A673 (cell line): ENCODE results near the gene PTPRR. TPM values are rescaled to one million over a fixed set of nuclear protein-coding genes. Genes with fewer than 3 reads are reported as not detected.

Source experiments
- BruUV-seq: library from RNA; stranded (reverse); fragments of 400-500 nt; replicated peaks from 2 replicates; lab custom pipeline; 2021; lab: Mats Ljungman, UMichigan
- CTCF ChIA-PET: fragments of 300-600 bp; sonication (Branson Sonifier 250); formaldehyde crosslinking; loops from one replicate; lab custom pipeline; 2022; ENCODE audit warnings: antibody characterized with exemption; lab: Charles Lee
- POLR2A ChIA-PET: fragments of 300-600 bp; sonication (Branson Sonifier 250); formaldehyde crosslinking; loops from one replicate; lab custom pipeline; 2022; ENCODE audit warnings: antibody characterized with exemption; ENCODE audit not compliant: low non-redundant PET; lab: Charles Lee
- DNase-seq: peaks from one replicate; pipeline ENCODE4 v3.0.0-alpha.2; 2015; ENCODE audit warnings: low spot score
- H3K27ac ChIP-seq: fragments of 200-600 bp; sonication (generic); 2 replicates; pipeline ENCODE4 v1.5.1; 2016; ENCODE audit warnings: mixed run types, low read depth, mild to moderate bottlenecking, mixed read lengths, antibody characterized with exemption, low read length; ENCODE audit not compliant: poor library complexity, severe bottlenecking
- H3K27me3 ChIP-seq: fragments of 200-600 bp; sonication (generic); replicated peaks from 2 replicates; pipeline ENCODE4 v1.6.1; 2017; ENCODE audit warnings: mixed run types, low read depth, mild to moderate bottlenecking, mixed read lengths, antibody characterized with exemption, low read length; ENCODE audit not compliant: insufficient read depth, poor library complexity
- H3K36me3 ChIP-seq: fragments of 200-600 bp; sonication (generic); 2 replicates; pipeline ENCODE4 v1.6.1; 2016; ENCODE audit warnings: mixed run types, mild to moderate bottlenecking, mixed read lengths, antibody characterized with exemption, low read length; ENCODE audit not compliant: insufficient read depth, poor library complexity, severe bottlenecking
- H3K4me1 ChIP-seq: fragments of 200-600 bp; sonication (generic); 2 replicates; pipeline ENCODE4 v1.6.1; 2017; ENCODE audit warnings: mixed run types, mild to moderate bottlenecking, mixed read lengths, antibody characterized with exemption, low read length; ENCODE audit not compliant: insufficient read depth, poor library complexity, severe bottlenecking
- H3K4me3 ChIP-seq: fragments of 200-600 bp; sonication (generic); 2 replicates; pipeline ENCODE4 v1.5.1; 2016; ENCODE audit warnings: low read depth, mixed run types, mild to moderate bottlenecking, mixed read lengths, low read length; ENCODE audit not compliant: poor library complexity, severe bottlenecking
- H3K9me3 ChIP-seq: fragments of 200-600 bp; sonication (generic); 2 replicates; pipeline ENCODE4 v1.6.1; 2016; ENCODE audit warnings: mixed run types, low read depth, mild to moderate bottlenecking, mixed read lengths, antibody characterized with exemption, low read length; ENCODE audit not compliant: poor library complexity, severe bottlenecking
- EZH2 ChIP-seq: fragments of 200-600 bp; sonication (generic); IDR thresholded peaks from 2 replicates; pipeline ENCODE4 v1.6.1; 2017; ENCODE audit warnings: borderline replicate concordance, low read depth, mild to moderate bottlenecking, mixed read lengths, antibody characterized with exemption, low read length; ENCODE audit not compliant: poor library complexity, severe bottlenecking
- intact Hi-C: fragments of 100-400 bp; cut with micrococcal nuclease; formaldehyde crosslinking; loops from one replicate; pipeline ENCODE4 v1.10.0; 2022; ENCODE audit not compliant: unreplicated experiment
- total RNA-seq: library from RNA; stranded (reverse); gene quantifications from 2 replicates; pipeline ENCODE4 v1.2.3, GENCODE V29; 2021
- TF ChIP-seq, protein P1 (sequence below): fragments of 300-800, 200-600 bp; sonication (generic); conservative IDR thresholded peaks from 2 replicates; pipeline ENCODE4 v1.5.1; 2017; ENCODE audit warnings: low read depth, mild to moderate bottlenecking, antibody characterized with exemption, low read length, moderate library complexity, mixed read lengths

Gene PTPRR
- total RNA-seq, 1 experiment from 2014 or later = not detected

DNA sequence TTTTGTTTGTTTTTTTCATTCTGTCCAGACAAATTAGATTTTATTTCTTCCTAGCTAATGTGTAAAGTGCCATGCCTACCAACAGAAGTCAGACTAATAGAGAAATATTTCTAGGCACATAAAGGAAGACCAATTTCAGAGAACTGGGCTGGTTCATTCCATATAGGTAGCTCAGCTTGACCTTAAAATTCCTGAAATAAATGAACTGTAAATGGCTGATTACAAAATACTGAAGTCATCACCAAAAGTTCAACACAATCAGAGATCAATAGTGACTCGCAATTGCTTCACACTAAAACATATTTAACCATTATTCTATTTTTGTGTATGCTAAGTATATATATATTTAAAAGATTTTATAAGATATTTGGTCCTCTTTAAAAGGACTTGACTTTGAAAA lies 317.5 kb downstream of the PTPRR start:
- no TSS peak for BruUV-seq
- ChIA-PET CTCF (no interaction called here), POLR2A (no interaction called here)
- TF ChIP-seq EZH2 = no peak
- TF ChIP-seq, protein P1, sequence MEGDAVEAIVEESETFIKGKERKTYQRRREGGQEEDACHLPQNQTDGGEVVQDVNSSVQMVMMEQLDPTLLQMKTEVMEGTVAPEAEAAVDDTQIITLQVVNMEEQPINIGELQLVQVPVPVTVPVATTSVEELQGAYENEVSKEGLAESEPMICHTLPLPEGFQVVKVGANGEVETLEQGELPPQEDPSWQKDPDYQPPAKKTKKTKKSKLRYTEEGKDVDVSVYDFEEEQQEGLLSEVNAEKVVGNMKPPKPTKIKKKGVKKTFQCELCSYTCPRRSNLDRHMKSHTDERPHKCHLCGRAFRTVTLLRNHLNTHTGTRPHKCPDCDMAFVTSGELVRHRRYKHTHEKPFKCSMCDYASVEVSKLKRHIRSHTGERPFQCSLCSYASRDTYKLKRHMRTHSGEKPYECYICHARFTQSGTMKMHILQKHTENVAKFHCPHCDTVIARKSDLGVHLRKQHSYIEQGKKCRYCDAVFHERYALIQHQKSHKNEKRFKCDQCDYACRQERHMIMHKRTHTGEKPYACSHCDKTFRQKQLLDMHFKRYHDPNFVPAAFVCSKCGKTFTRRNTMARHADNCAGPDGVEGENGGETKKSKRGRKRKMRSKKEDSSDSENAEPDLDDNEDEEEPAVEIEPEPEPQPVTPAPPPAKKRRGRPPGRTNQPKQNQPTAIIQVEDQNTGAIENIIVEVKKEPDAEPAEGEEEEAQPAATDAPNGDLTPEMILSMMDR = no peak
- no peak for DNase-seq
- Histone ChIP-seq H3K36me3 (no peaks in the 10 kb centered on the region), H3K27ac (no peak overlapping the region), H3K9me3 (no peaks in the 10 kb centered on the region), H3K27me3 (peaks cover 3% of the 10 kb centered on the region), H3K4me1 (no peaks in the 10 kb centered on the region), H3K4me3 (no peak overlapping the region)
- intact Hi-C loops = no loop called here

DNA sequence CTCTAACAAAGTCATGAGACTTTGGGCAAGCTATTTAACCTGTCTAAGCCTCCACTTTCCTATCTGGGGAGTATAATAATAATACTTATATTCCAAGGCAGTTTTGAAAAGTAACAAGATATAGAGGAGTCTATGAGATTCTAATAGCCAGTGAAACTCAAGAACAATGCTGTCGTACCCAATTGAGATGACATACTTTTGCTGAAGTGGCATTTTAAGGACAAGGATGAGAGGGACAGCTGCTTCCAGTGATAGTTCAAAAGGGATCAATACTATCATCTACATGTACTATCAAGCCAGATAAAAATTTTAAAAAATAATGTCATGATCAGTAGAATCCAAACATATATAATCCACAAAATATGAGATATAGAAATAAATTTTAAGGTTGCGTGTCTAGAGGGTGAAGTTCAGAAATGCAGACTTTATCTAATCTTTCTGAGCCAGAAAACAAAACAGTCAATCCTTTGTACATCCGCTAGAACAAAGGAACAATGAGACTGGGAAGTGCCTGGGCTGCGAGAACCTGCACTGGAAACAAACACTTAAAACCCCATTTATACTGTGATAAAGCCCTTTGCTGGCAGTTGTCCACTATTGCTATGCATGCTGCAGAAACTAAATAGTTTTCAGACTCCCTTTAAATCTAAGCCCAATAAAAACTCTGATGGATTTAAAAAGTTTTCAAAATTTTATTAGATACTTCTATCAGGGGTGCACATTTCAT lies 321.9 kb downstream of the PTPRR start:
- ChIA-PET POLR2A (no interaction called here), CTCF (no interaction called here)
- no peak overlapping the region for H3K4me3 ChIP-seq
- BruUV-seq = no TSS peak
- H3K9me3 ChIP-seq = no peaks in the 10 kb centered on the region
- no peaks in the 10 kb centered on the region for H3K36me3 ChIP-seq
- H3K27ac ChIP-seq = no peak overlapping the region
- intact Hi-C loops = no loop called here
- no peaks in the 10 kb centered on the region for H3K4me1 ChIP-seq
- no peak for TF ChIP-seq EZH2
- TF ChIP-seq, protein P1 = no peak
- H3K27me3 ChIP-seq = no peaks in the 10 kb centered on the region
- no peak for DNase-seq

DNA sequence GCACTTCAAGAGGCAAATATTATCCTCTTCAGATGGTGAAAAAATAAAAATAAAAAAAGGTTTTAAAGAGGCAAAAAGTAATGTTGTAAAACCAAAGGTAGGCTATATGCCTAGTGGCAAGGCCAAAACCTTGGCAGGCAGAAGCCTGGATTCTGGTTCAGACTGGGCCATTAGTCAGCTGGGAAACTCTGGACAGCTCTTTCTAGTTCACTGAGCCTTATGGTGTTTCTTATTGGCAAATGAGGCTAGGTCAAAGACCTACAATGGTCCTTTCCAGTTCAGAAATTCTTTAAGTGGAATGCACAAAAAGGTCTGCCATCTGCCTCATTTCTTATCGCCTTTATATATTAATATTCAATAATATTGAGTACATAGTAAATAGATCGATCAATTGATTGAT lies 327.9 kb downstream of the PTPRR start:
- CTCF ChIA-PET = interaction anchor here (0.6 kb wide), 1 partner anchor 141 kb away, joined by 7 read pairs; no protein-coding TSS in a partner anchor

More for the DNA sequence above, 327.9 kb downstream of the PTPRR start:
- POLR2A ChIA-PET = no interaction called here
- BruUV-seq = no TSS peak
- H3K4me1 ChIP-seq = no peaks in the 10 kb centered on the region
- TF ChIP-seq EZH2 = no peak
- TF ChIP-seq, protein P1 = no peak
- H3K9me3 ChIP-seq = no peaks in the 10 kb centered on the region
- H3K27ac ChIP-seq = no peak overlapping the region
- no peaks in the 10 kb centered on the region for H3K36me3 ChIP-seq
- intact Hi-C loops = no loop called here
- H3K27me3 ChIP-seq = no peaks in the 10 kb centered on the region
- no peak overlapping the region for H3K4me3 ChIP-seq
- no peak for DNase-seq
